HepG2 (cell line): ENCODE results near the gene SCAF8. TPM values are rescaled to one million over a fixed set of nuclear protein-coding genes. Genes with fewer than 3 reads are reported as not detected.

Source experiments
- ATAC-seq: fragments of 200-7000 bp; cut with Tn5 transposase; 3 replicates; pipeline ENCODE4 v1.9.1; 2020; ENCODE audit warnings: mild to moderate bottlenecking, moderate library complexity
- BruUV-seq: library from RNA; stranded (reverse); fragments of 400-500 nt; replicated peaks from 2 replicates; lab custom pipeline; 2021; lab: Mats Ljungman, UMichigan
- CTCF ChIA-PET: fragments of 300-600 bp; formaldehyde crosslinking; extraction: SDS; loops from one replicate; lab custom pipeline; 2021; ENCODE audit warnings: low total read pairs, inconsistent platforms, low intra/inter-chr PET ratio; lab: Yijun Ruan, JAX
- POLR2A ChIA-PET: fragments of 350-600 bp; sonication (Branson Sonifier 250); formaldehyde crosslinking; loops from one replicate; lab custom pipeline; 2020; ENCODE audit warnings: antibody characterized with exemption, inconsistent platforms; lab: Yijun Ruan, JAX
- DNase-seq: peaks from one replicate; pipeline ENCODE4 v3.0.0-alpha.2; 2015; ENCODE audit warnings: low spot score
- FAIRE-seq: peaks from 3 replicates; lab custom pipeline; 2011; peaks lifted over from hg19 to GRCh38; lab: Jason Lieb, UNC
- H2AFZ ChIP-seq: one replicate; pipeline ENCODE4 v1.6.1; 2011; ENCODE audit warnings: low read length, inconsistent platforms
- H3K27ac ChIP-seq: fragments of 300-600 bp; 3 replicates; pipeline ENCODE4 v1.8.0; 2011; ENCODE audit warnings: mixed run types, mild to moderate bottlenecking, mixed read lengths, low read length, inconsistent platforms; ENCODE audit not compliant: insufficient read depth; ENCODE audit errors: extremely low read length
- H3K27me3 ChIP-seq, 2 experiments: fragments of 200-600 bp in 1 of 2; 2 replicates in 1 of 2; 3 replicates in 1 of 2; pipeline versions ENCODE4 v1.6.0 to v1.8.0; 2011; ENCODE audit warnings: low read length in 2 of 2, mild to moderate bottlenecking in 2 of 2, moderate library complexity in 2 of 2, inconsistent platforms in 1 of 2; ENCODE audit not compliant: insufficient read depth in 2 of 2, control insufficient read depth in 1 of 2
- H3K36me3 ChIP-seq, 2 experiments: fragments of 200-600 bp in 1 of 2; replicated peaks in 1 of 2; 2 replicates in 1 of 2; 3 replicates in 1 of 2; pipeline versions ENCODE4 v1.5.1 to v1.8.0; 2011; ENCODE audit warnings: low read length in 2 of 2, inconsistent platforms in 1 of 2; ENCODE audit not compliant: insufficient read depth in 2 of 2, control insufficient read depth in 1 of 2
- H3K4me1 ChIP-seq: 2 replicates; pipeline ENCODE4 v1.5.1; 2012; ENCODE audit warnings: low read length, inconsistent platforms; ENCODE audit not compliant: insufficient read depth
- H3K4me2 ChIP-seq: 2 replicates; pipeline ENCODE4 v1.6.0; 2011; ENCODE audit warnings: low read depth, low read length, inconsistent platforms
- H3K4me3 ChIP-seq, 3 experiments: fragments of 200-600 bp in 1 of 3; sonication (generic), shearing (Covaris generic) in 1 of 3; replicated peaks in 1 of 3; 2 replicates each; pipeline ENCODE4 v1.5.1; 2011 to 2016; ENCODE audit warnings: low read length in 3 of 3, inconsistent platforms in 2 of 3, low read depth in 2 of 3, mild to moderate bottlenecking in 2 of 3, control low read depth in 1 of 3, mixed read lengths in 1 of 3; ENCODE audit not compliant: insufficient read depth in 1 of 3
- H3K79me2 ChIP-seq: one replicate; pipeline ENCODE4 v1.6.1; 2011; ENCODE audit warnings: low read length, inconsistent platforms; ENCODE audit not compliant: insufficient read depth
- H3K9ac ChIP-seq: 2 replicates; pipeline ENCODE4 v1.6.0; 2011; ENCODE audit warnings: mild to moderate bottlenecking, low read depth, low read length, inconsistent platforms; ENCODE audit not compliant: insufficient read depth
- H3K9me3 ChIP-seq: 2 replicates; pipeline ENCODE4 v1.5.1; 2012; ENCODE audit warnings: mild to moderate bottlenecking, low read length
- H4K20me1 ChIP-seq: 2 replicates; pipeline ENCODE4 v1.6.0; 2011; ENCODE audit warnings: inconsistent platforms, mild to moderate bottlenecking, low read length, moderate library complexity; ENCODE audit not compliant: insufficient read depth
- CCDC6 ChIP-seq: sonication (generic); formaldehyde crosslinking; IDR thresholded peaks from 2 replicates; pipeline ENCODE4 v1.8.1; 2022; ENCODE audit warnings: mild to moderate bottlenecking, missing genetic modification reagents, moderate library complexity
- HNRNPUL1 ChIP-seq: fragments of 200-400 bp; formaldehyde crosslinking; IDR thresholded peaks from 2 replicates; pipeline ENCODE4 v1.6.1; 2017; ENCODE audit warnings: low read depth, mild to moderate bottlenecking, low read length, moderate library complexity
- JDP2 ChIP-seq: sonication (generic); formaldehyde crosslinking; IDR thresholded peaks from 2 replicates; pipeline ENCODE4 v1.8.1; 2022; ENCODE audit warnings: missing genetic modification reagents, borderline replicate concordance
- KAT8 ChIP-seq: IDR thresholded peaks from 2 replicates; pipeline ENCODE4 v1.6.1; 2016; ENCODE audit warnings: missing genetic modification reagents, missing compliant biosample characterization
- KDM1A ChIP-seq: IDR thresholded peaks from 2 replicates; pipeline ENCODE4 v1.6.1; 2016; ENCODE audit warnings: missing compliant biosample characterization
- TBX2 ChIP-seq: sonication (generic); formaldehyde crosslinking; IDR thresholded peaks from 2 replicates; pipeline ENCODE4 v1.5.0; 2020; ENCODE audit warnings: missing genetic modification reagents, mild to moderate bottlenecking, borderline replicate concordance
- ZBED4 ChIP-seq: sonication (generic); formaldehyde crosslinking; IDR thresholded peaks from 2 replicates; pipeline ENCODE4 v1.4.0; 2020; ENCODE audit warnings: missing genetic modification reagents, borderline replicate concordance
- ZFP1 ChIP-seq: IDR thresholded peaks from 2 replicates; pipeline ENCODE4 v1.6.1; 2016
- ZIK1 ChIP-seq: sonication (generic); formaldehyde crosslinking; IDR thresholded peaks from 2 replicates; pipeline ENCODE4 v1.5.0; 2020; ENCODE audit warnings: mild to moderate bottlenecking, low read depth, missing genetic modification reagents, borderline replicate concordance
- ZNF251 ChIP-seq: sonication (generic); formaldehyde crosslinking; IDR thresholded peaks from 2 replicates; pipeline ENCODE4 v1.9.0; 2021; ENCODE audit warnings: mild to moderate bottlenecking, missing genetic modification reagents
- ZNF383 ChIP-seq: sonication (generic); formaldehyde crosslinking; IDR thresholded peaks from 2 replicates; pipeline ENCODE4 v1.4.0; 2020; ENCODE audit warnings: missing genetic modification reagents, mild to moderate bottlenecking, borderline replicate concordance
- ZNF441 ChIP-seq: sonication (generic); formaldehyde crosslinking; IDR thresholded peaks from 2 replicates; pipeline ENCODE4 v1.7.0; 2021; ENCODE audit warnings: missing genetic modification reagents, borderline replicate concordance
- ZNF468 ChIP-seq: sonication (generic); formaldehyde crosslinking; IDR thresholded peaks from 2 replicates; pipeline ENCODE4 v1.8.0; 2022; ENCODE audit warnings: mild to moderate bottlenecking, moderate library complexity, missing genetic modification reagents
- ZNF746 ChIP-seq: sonication (generic); formaldehyde crosslinking; IDR thresholded peaks from 2 replicates; pipeline ENCODE4 v1.8.0; 2022; ENCODE audit warnings: mild to moderate bottlenecking, missing genetic modification reagents
- ZNF780A ChIP-seq: sonication (generic); formaldehyde crosslinking; IDR thresholded peaks from 2 replicates; pipeline ENCODE4 v1.8.0; 2022; ENCODE audit warnings: mild to moderate bottlenecking, missing genetic modification reagents, moderate library complexity
- WGBS: methylation state at CpG from one replicate; pipeline ENCODE4 v1.1.6; 2017; ENCODE audit warnings: low lambda C conversion rate; 5-methylcytosine and 5-hydroxymethylcytosine counted together
- in situ Hi-C: cut with HindIII; loops from 2 replicates; pipeline ENCODE4 v1.10.0; 2017; ENCODE audit warnings: low pct_unique_long_range_greater_than_20kb; ENCODE audit not compliant: extremely low pct_ligation_motif_present
- intact Hi-C: fragments of 100-400 bp; cut with micrococcal nuclease; formaldehyde crosslinking; loops from one replicate; pipeline ENCODE4 v1.10.0; 2022; ENCODE audit not compliant: unreplicated experiment
- polyA plus RNA-seq, 8 experiments: library from polyadenylated mRNA; depleted of rRNA in 3 of 8; stranded (reverse) in 7 of 8; unstranded in 1 of 8; fragments of >200 nt; fragmentation: Illumina TruSeq in 4 of 8; extraction: Trizol in 4 of 8; gene quantifications; 2 replicates each; pipeline versions ENCODE4 v1.2.1 to v1.2.3, GENCODE V29; 2011 to 2016; ENCODE audit warnings: low read depth in 4 of 8, missing spikeins in 1 of 8, mixed read lengths in 1 of 8; ENCODE audit not compliant: insufficient read depth in 1 of 8
- total RNA-seq, 5 experiments: library from RNA; depleted of rRNA; stranded (reverse); fragments of >200 nt; fragmentation: Illumina TruSeq; extraction: Trizol; gene quantifications; 2 replicates each; pipeline ENCODE4 v1.2.3, GENCODE V29; 2016; ENCODE audit warnings: low read depth in 1 of 5

SCAF8 gene
- total and polyA plus RNA-seq, 2 of the 13 experiments (the other 11 are each of a cell fraction or from before 2014, with no cell fraction given): 15.3 to 40.8 TPM

GRCh38 chr6:154824076-154824475, 90.9 kb downstream of the SCAF8 start:
- no peaks in the 10 kb centered on the region for H3K4me1 ChIP-seq
- DNase-seq (no peak), FAIRE-seq (no peak), ATAC-seq (no peak)
- H3K9me3 ChIP-seq: no peaks in the 10 kb centered on the region
- no peak overlapping the region for H3K4me3 ChIP-seq
- peaks cover 30 to 83% of the 10 kb centered on the region in 2 experiments for H3K36me3 ChIP-seq
- no peaks in the 10 kb centered on the region; the same call in 1 of the 2 replicates for H4K20me1 ChIP-seq
- no peaks in the 10 kb centered on the region for H3K27me3 ChIP-seq
- H3K79me2 ChIP-seq: no peaks in the 10 kb centered on the region
- ChIA-PET CTCF (no interaction called here), POLR2A (no interaction called here)
- H3K27ac ChIP-seq: no peak overlapping the region
- H2AFZ ChIP-seq: no peak overlapping the region
- TF ChIP-seq ZFP1 (CRISPR knock-in tag): no peak
- TF ChIP-seq ZIK1: no peak
- no peak for TF ChIP-seq ZNF251
- no peak for TF ChIP-seq KDM1A
- TF ChIP-seq ZNF383: no peak
- no peak for TF ChIP-seq CCDC6 (CRISPR knock-in tag)
- no peak for TF ChIP-seq ZNF468
- no peak for TF ChIP-seq JDP2 (CRISPR knock-in tag)
- no peak for TF ChIP-seq ZNF746 (CRISPR knock-in tag)
- TF ChIP-seq HNRNPUL1: no peak
- no peak for TF ChIP-seq KAT8 (CRISPR knock-in tag)
- no peak overlapping the region for H3K4me2 ChIP-seq
- intact Hi-C loops (no loop called here), in situ Hi-C loops (no loop called here)
- 96% methylated on average over 4 of the region's 4 CpGs for WGBS
- no peak overlapping the region for H3K9ac ChIP-seq
- no TSS peak for BruUV-seq

- no peak overlapping the region for H3K4me2 ChIP-seq
- ChIA-PET POLR2A (no interaction called here), CTCF (no interaction called here)
- peaks cover 21 to 71% of the 10 kb centered on the region in 2 experiments for H3K36me3 ChIP-seq
- no peaks in the 10 kb centered on the region for H3K79me2 ChIP-seq
- no TSS peak for BruUV-seq
- H4K20me1 ChIP-seq: no peaks in the 10 kb centered on the region
- in situ Hi-C loops (no loop called here), intact Hi-C loops (no loop called here)
- no peak overlapping the region for H2AFZ ChIP-seq
- FAIRE-seq (no peak), DNase-seq (no peak), ATAC-seq (no peak)
- no peaks in the 10 kb centered on the region for H3K27me3 ChIP-seq
- 98% methylated on average over 1 of the region's 1 CpG for WGBS
- H3K27ac ChIP-seq: no peak overlapping the region
- no peaks in the 10 kb centered on the region for H3K9me3 ChIP-seq
- no peaks in the 10 kb centered on the region for H3K4me1 ChIP-seq
- no peak overlapping the region for H3K4me3 ChIP-seq
- TF ChIP-seq ZNF441 (CRISPR knock-in tag) (no peak), ZBED4 (CRISPR knock-in tag) (no peak), ZNF780A (CRISPR knock-in tag) (no peak), TBX2 (CRISPR knock-in tag) (no peak)
- H3K9ac ChIP-seq: no peak overlapping the region
Observed at GRCh38 chr6:154829970-154830369, 96.8 kb downstream of the SCAF8 start.
